Renal pelvis (tissue), 4 donors: ENCODE measurements around the gene KIF26B. TPM values are rescaled to one million over a fixed set of nuclear protein-coding genes. Genes with fewer than 3 reads are reported as not detected.
"Not testable (repeated sequence)": the region's sequence is repeated elsewhere in the genome, so short reads cannot be mapped to it uniquely, and the experiment has no call there.

Source experiments
- DNase-seq: peaks from one replicate; pipeline ENCODE4 v3.0.0-alpha.2; 2013
- polyA plus RNA-seq, 3 donors: library from polyadenylated mRNA; unstranded; fragments of 120-200 nt; gene quantifications; one replicate each; pipeline ENCODE4 v1.2.1, GENCODE V29; 2013; ENCODE audit not compliant: insufficient read length in 3 of 3

The KIF26B gene
- polyA plus RNA-seq, 3 donors, result 29.9 to 39.3 (median 34.1) TPM

DNA sequence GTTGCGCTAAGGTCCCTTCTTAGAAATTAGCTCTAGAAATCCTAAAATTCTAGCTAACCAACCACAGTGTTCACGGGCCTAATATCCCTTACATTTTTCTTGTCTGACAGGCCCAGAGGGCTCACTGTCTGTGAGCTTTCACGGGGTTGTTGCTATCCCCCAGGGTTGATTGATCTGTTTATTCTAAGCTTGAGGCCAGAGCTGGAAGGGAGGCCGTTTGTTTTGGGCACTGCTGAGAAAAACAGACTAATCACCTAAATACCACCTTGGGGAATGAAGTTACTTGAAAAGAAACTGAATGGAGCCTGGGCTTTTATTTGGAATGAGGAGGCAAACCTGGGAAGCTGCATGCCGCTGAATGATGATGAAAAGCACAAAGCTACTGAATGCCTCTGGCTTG is 162.4 kb downstream of the KIF26B start:
- DNase-seq, result no peak

DNA sequence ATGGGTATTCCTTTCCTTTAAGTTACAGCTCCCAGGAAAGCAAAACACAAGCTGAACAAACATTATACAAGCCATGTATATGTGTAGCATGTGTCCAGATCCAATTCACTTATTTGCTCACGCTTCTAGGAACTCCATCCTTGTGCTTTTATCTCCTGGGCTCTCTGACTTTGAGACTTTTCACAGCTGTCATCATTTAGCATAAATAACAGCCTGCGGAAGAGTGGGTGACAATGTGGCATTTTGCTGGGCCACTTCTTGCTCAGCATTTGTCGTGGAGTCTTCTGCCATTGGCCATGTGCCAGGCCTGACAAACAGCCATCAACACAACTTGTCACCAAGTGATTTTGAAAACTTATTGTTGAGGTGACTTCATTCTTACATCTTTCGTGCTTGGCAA is 164.3 kb downstream of the KIF26B start:
- no peak for DNase-seq

DNA sequence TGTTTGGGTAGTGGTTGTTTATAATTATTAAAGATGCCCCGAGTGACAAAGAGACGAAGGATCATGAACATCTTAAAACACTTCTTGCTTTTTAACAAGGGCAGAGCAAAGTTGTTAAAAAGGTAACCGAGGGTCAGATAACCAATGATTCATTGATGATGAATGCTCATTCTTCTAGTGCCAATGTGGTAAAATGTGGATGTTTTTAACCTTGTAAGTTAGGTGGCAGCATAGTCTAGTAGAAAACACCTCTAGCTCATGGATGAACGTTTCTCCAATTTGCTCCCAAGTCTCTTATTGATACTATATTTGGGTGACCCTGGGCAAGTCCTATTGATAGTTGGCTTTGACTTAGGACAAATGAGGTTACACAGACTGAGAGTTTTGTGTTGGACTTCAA is 167.9 kb downstream of the KIF26B start:
- DNase-seq, result no peak

DNA sequence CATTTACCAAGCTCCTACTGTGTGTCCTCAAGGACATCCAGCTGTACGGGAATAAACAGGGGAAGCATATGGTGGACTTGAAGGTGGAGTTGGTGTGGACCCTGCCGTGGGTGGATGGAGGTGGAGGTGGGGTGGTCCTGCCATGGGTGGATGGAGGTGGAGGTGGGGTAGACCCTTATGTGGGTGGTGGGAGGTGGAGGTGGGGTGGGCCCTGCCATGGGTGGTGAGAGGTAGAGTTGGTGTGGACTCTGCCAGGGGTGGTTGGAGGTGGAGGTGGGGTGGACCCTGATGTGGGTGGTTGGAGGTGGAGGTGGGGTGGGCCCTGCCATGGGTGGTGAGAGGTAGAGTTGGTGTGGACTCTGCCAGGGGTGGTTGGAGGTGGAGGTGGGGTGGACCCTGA is 169.0 kb downstream of the KIF26B start:
- DNase-seq, result not testable (repeated sequence)

DNA sequence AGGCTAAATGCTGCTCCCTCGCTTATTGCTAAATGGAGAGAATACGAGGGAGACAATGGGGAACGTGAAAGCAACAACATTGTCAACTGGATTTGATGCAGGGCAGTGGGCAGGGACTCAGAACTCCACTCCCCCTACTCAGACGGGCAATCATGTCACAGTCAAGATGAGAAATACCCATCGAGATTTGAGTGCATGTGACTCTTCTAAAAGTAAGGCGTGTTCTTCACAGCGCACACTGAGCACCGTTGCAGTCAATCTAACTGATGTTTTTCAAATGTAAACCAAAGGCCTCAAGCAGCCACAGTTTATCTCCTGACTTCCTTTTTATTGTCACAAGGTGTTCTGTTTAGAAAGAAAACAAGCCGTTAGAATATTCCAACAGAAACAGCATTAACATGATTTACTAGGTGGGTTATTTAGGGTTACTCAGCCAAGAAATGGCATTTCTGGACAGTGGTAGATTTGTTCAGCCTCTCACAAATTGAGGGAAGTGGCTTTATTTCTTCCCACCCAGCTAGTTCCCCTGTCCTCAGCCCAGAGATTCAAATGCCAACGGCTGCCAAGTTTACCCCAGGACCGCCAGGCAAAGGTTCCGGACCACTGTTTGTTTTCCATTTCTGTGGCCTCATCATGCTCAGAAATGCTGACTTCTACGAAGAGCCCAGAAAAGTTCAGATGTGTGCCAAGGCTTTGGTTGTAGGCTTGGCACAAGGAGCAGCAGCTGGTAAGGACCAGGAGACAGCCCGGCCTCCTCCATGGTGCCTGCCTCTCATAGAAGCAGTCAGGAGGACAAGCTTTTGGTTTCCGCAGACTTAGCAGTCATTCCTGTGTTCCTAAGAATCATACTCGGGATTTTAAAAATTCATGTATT is 171.4 kb downstream of the KIF26B start:
- DNase-seq, result peak; percentile 60

DNA sequence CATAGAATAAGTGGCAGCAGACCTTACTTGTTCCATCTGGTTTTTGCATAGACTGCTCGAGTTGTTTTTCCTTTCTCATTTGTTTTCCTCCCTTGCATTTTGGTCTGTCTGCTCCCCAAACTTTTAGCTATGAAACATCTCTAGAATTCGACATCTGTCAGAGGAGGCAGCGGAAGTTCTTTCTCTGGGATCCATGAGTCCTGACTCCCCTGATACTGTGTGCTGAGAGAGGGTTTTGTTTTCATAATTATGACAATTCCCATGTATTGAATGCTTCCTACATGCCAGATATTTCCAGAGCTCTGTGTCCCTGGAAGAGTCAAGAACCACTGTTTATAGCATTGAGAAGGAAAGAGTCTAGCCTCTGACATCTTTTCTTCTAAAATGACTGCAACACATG is 172.6 kb downstream of the KIF26B start:
- DNase-seq, result no peak

DNA sequence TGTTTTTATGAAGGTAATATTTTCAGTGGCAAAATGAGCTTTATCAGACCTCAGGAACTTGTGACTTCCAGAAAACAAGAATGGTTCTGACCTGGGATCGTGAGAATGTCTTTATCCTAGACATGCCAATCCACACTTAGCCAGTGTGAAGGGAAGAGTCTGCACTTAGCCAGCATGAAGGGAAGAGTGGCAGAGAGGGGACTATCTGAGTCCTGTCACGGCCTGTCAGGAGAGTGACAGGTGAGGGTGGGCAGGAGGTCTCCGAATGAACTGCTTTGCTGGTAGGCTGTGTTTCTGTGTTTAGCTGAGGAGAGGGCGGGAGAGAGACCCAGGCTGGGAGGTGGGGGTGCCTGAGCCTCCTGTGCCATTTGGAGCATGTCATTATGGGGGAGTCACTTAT is 173.1 kb downstream of the KIF26B start:
- DNase-seq, result no peak

DNA sequence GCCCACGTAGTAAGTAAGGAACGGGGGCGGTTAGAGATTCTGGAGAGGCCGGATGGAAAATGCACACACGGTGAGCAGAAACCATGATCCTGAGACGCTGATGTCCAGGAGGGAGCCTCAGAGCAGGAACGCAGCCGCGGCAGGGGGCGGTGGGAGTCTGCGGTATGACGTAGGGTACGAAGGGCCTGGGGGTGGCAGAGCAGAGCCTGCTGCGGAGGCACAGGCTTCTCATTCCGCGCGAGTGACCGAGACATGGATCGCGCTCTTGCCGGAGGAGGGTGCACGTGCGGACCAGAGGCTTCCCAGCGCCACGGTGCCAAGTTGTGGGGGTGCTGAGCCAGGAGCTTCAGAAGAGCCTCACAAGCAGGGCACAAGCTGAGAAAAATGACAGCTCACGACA is 176.2 kb downstream of the KIF26B start:
- no peak for DNase-seq

DNA sequence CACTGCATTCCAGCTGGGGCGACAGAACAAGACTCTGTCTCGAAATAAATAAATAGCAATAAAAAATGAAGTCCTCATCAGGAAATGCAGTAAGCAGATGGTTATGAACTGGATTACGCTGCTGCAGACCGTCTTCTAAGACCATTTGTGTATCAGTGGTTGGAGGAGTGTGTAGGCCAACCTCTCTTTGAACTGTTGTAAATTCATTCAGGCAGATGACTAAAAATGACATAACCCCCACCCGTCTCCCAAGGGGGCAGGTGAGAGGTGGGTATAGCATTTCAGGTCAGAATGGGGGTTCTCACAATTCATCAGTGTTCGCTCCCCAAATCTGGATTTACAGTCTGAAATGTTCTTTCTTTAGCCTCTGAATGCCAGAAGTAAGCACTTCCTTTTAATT is 177.3 kb downstream of the KIF26B start:
- DNase-seq, result no peak

DNA sequence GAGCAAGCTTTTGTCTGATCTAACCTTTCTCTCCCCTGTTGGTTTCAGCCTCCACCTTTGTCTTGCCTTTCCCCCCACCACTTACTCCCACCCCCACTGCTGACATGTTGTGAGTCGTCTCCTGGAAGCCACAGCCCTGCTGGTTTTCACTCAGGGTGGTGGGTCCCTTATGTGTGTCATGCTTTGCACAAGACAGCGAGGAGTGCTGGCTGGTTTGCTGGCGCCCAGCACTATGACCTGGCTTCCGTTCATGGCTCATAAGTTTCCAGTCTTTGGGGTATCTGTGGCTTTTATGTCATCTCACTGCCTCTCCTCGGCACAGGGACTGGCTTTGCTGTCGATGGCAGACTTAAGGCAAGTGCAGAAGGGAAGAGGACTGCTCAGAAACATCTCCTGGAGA is 177.7 kb downstream of the KIF26B start:
- DNase-seq, result peak; percentile 51

DNA sequence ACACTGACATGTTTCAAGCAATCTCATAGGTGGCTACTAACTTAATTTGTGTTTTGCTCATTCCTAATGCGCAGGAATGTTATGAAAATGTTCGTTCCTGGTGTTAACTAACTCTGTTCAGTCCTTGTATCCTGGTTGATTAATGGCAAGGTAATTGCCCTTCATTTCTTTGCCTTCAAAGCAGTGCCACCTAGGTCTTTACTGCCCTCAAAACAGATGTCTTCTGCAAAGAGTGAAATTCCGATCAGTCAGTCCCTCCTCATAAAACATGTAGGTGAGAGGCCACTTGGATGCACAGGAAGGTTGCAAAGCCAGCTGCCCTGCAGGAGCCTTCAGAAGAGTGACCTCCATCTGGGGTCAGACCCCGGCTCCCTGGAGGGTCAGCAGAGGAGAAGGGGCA is 179.4 kb downstream of the KIF26B start:
- no peak for DNase-seq

DNA sequence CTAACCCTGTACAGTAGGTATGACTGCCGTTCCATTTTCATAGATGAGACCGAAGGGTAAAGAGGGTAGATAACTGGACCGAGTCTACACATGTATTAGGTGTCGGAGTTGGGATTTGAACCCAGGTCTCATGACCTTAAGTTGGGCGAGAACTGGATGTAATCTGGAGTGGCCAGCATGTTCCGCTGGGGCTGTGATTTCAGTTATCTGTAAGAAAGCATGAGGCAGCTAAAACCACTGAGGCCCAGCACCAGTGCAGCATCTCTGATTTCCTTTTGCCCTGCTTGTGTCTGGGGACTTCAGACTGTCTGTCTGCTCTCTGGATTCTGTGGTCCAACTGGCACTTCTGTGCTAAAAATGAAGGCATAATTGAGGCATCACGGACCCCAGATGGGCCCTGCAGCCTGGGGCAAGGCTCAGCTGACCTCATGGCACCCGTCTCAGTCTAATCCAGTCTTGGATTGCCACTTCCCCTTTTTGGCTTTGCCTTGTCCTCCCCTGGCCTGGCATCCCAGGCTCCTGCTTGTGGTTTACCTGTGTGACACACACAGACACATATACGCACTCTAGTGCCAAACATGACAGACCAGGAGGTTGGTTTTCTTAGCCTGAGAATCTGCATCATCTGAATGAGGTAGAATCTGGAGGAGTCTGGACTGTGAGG is 180.2 kb downstream of the KIF26B start:
- DNase-seq, result no peak

DNA sequence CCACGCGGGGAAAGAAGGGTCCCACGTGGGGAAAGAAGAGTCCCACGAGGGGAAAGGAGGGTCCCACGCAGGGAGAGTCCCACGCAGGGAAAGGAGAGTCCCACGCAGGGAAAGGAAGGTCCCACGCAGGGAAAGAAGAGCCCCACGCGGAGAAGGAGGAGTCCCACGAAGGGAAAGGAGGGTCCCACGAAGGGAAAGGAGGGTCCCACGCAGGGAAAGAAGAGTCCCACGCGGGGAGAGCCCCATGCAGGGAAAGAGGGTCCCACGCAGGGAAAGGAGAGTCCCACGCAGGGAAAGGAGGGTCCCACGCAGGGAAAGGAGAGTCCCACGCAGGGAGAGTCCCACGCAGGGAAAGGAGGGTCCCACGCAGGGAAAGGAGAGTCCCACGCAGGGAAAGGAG is 180.9 kb downstream of the KIF26B start:
- DNase-seq, result not testable (repeated sequence)

DNA sequence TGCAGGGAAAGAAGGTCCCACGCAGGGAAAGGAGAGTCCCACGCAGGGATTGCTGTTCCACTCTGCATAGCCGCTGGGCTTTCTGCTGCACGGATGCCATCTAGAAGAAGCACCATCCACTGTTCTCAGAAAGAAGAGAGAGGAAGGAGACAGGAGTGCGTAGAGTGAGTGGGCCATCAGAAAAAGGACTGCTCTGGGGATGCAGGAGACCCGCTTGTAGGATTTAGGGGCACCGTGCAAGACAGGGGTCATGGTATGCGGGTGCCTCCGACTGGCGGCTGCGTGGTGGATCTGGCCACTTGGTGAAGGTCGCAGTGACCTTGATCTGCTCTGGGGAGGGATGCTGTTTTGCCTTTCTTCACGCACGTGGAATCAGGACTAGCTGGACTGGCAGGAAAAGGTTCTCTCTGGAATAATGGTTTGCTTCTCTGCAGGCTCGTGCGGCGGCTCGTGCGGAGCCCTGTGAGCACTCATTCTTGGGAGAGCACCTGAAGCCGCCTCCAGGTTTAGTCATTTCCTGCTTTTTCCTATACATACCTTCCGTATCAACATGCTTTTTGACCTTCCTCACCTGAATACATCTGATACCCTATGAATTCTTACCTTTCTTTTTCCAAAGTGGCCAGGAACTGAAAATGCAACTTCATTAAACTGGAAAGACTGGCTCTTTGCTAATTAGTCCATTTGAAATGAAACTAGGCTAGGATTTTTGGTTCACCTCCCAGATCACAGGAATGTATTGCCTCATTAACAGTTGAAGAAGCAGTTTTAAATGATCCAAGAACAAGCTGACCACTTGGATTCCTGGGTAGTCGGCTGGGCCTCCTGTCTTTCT is 181.6 kb downstream of the KIF26B start:
- no peak for DNase-seq

DNA sequence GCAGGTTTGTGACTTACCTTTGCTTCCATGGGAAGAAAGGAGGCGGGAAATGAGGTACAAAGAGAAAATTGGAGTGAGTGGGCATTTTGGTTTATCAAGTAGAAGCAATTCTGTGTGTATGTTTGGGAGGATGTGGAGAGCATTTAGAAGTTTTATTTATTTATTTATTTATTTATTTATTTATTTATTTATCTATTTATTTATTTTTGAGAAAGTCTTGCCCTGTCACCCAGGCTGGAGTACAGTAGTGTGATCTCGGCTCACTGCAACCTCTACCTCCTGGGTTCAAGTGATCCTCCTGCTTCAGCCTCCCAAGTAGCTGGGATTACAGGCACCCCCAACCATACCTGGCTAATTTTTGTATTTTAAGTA is 182.2 kb downstream of the KIF26B start:
- not testable (repeated sequence) for DNase-seq

DNA sequence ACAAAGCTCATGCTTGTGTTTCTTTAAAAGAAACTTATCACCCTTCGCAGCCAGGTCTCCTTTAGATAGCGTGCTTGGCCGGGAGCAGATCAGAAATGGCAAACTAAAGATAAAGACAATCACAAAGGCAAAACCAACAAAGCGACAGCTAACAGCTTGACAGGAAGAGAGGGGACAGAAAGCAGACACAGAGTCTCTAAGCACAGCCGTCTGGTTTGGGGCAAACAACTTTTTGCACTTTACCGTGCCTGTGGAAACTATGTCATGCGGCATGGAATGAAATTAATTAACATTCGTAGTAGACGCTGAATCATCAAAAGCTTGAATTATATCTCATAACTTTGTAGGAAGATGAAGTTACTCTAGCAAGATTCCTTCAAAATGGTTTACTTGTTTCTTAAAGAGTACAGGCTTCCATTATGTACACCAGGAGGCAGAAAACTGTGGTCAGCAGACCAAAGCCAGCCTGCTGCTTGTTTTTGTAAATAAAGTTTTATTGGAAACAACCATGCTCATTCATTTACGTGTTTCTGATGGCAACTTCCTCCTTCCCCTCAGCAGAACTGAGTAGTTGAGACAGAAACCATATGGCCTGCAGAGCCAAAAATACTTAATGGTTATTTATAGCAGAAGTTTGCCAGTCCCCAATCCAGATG is 183.2 kb downstream of the KIF26B start:
- no peak for DNase-seq

DNA sequence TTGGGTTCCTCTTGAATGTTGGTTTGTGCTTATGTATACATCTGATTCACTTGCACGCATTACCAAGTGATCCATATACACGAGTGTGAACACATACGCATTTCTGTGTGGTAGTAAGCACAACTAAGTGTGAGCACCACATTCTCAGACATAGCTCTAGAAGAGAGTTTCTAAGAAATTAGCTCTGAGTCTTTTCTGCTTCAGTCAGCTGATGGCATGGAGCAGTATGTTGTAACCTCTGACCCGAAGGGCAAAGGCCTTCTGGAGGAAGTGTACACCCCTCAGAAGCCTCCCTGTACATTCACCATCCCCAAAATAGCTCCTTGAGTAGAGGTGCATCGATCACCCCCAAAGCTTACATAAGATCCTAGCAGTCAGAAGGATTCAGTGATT is 183.7 kb downstream of the KIF26B start:
- DNase-seq, result no peak

DNA sequence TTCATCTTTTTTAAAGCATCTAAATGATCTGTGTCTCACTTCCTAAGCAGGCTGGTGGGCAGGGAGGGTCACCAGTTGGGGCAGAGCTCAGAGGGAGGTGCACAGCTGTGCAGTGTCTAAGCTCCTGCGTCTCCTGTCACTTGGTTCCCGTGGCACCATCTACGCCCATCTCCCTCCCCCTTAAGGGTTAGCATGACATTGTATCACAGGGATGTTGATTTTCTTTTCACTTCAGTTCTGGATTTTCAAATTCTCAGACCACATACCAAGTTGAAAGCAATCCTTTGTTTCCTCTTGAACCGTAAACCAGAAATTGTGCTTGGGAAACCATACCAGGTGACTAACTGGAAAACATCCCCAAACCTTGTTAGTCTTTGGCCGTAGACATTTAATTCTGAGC is 187.0 kb downstream of the KIF26B start:
- DNase-seq, result no peak

DNA sequence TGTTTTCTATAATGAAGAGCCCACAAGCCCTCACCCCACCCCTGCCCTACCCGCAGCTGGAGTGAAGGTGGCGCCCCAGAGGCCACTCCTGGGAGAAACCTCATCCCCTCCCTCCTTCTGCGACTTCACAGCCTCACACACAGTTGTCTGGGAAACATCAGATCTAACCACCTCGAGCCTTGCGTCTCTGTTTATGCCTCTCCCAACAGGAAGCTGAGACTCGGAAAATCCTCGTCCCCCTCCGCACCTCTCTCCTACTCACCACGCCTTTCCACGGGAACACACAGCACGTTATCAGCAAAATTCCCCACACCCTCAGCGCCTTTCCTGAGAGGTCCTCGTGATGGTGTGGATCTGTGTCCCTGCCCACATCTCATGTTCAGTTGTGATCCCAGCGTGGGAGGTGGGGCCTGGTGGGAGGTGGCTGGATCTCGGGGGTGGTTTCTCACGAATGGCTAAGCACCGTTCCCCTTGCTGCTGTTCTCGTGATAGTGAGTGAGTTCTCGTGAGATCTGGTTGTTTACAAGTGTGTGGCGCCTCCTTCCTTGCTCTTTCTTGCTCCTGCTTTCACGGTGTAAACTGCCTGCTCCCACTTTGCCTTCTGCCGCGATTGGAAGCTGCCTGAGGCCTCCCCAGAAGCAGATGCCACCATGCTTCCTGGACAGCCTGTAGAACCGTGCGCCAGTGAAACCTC is 190.6 kb downstream of the KIF26B start:
- no peak for DNase-seq

DNA sequence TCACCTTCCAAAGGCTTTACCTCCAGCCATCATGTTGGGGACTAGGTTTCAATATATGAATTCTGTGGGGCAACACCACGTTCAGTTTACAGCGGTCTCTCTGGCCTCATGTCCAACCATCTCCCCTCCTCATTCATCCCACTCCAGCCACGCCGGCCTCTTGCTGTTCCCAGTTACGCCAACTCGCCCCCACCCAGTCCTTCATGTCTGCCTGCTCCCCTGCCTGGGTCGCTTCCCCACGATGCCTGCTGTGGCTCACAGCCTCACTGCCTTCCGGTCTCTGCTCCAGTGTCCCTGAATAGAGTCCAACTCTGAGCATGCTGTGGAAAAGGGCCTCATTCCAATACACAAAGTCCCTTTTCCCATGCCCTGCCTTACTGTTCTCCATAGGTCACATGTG is 193.8 kb downstream of the KIF26B start:
- DNase-seq, result no peak

DNA sequence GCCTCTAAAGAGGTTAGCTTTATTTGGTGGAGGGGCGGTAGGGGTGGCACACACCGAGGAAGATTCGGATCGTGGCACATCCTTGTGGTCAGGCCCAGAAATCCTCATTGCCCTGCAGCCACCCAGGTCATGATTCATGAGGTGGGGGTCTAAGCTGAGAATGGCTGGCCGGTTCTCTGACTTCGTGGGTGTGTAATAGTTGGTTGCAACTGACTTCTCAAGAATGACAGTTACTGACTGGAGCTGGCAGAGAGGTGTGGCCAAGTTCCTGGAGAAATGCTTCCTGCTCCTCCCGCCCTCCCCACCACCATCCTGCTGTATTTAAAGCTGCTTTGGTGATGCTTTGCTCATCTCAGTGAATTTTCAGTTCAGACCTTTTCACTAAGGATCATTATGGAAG is 198.6 kb downstream of the KIF26B start:
- DNase-seq, result no peak
